Breast epithelium (tissue), 4 donors: ENCODE data around the gene PLEKHM3. TPM values are rescaled to one million over a fixed set of nuclear protein-coding genes. Genes with fewer than 3 reads are reported as not detected.

Experiments
- DNase-seq, 2 donors: peaks; one replicate each; pipeline ENCODE4 v3.0.0-alpha.2; 2019; ENCODE audit warnings: low spot score in 2 of 2
- H3K27ac ChIP-seq, 2 donors: fragments of 200-600 bp; sonication (generic) in 1 of 2; one replicate each; pipeline ENCODE4 v1.5.1; 2016 to 2019; ENCODE audit warnings: mild to moderate bottlenecking in 1 of 2
- H3K27me3 ChIP-seq, 2 donors: fragments of 200-600 bp; sonication (generic) in 1 of 2; one replicate each; pipeline versions ENCODE4 v1.5.1 to v1.6.0; 2017 to 2019; ENCODE audit warnings: control low read depth in 1 of 2, mild to moderate bottlenecking in 1 of 2
- H3K36me3 ChIP-seq: fragments of 200-600 bp; one replicate; pipeline ENCODE4 v1.5.1; 2019
- H3K4me1 ChIP-seq, 2 donors: fragments of 200-600 bp; sonication (generic); one replicate each; pipeline ENCODE4 v1.5.1; 2016 to 2019; ENCODE audit warnings: control low read depth in 1 of 2
- H3K4me3 ChIP-seq, 3 donors: fragments of 200-600 bp; sonication (generic); 1 replicate in 2 of 3; 2 replicates in 1 of 3; pipeline ENCODE4 v1.5.1; 2016 to 2019; ENCODE audit warnings: mild to moderate bottlenecking in 3 of 3, moderate library complexity in 2 of 3
- H3K9me3 ChIP-seq, 2 donors: fragments of 200-600 bp; sonication (generic) in 1 of 2; one replicate each; pipeline ENCODE4 v1.5.1; 2016 to 2019; ENCODE audit warnings: control low read depth in 1 of 2
- CTCF ChIP-seq, 3 donors: fragments of 450-650 bp; IDR thresholded peaks; one replicate each; pipeline ENCODE4 v1.5.1; 2016 to 2017; ENCODE audit warnings: antibody characterized with exemption in 3 of 3, mild to moderate bottlenecking in 3 of 3, moderate library complexity in 3 of 3
- POLR2A ChIP-seq: fragments of 450-650 bp; IDR thresholded peaks from one replicate; pipeline ENCODE4 v1.6.1; 2016; ENCODE audit warnings: antibody characterized with exemption, mild to moderate bottlenecking, moderate library complexity
- POLR2AphosphoS5 ChIP-seq, 3 donors: sonication (generic); formaldehyde crosslinking; IDR thresholded peaks; one replicate each; pipeline ENCODE4 v1.6.1; 2017; ENCODE audit warnings: antibody characterized with exemption in 3 of 3
- intact Hi-C: fragments of 100-400 bp; cut with DNase I; formaldehyde crosslinking; loops from one replicate; pipeline ENCODE4 v1.15.1; 2023; ENCODE audit warnings: low total_unique reads
- total RNA-seq, 3 donors: library from RNA; depleted of rRNA; stranded (reverse); fragments of >200 nt; gene quantifications; one replicate each; pipeline ENCODE4 v1.1.0, GENCODE V29; 2016

PLEKHM3 gene
- total RNA-seq, 3 donors from 2014 or later: 24.3 to 35.0 (median 29.0) TPM

- TF ChIP-seq CTCF (IDR thresholded peaks at IDR 0.05): no peak
- TF ChIP-seq POLR2A: no peak
- TF ChIP-seq POLR2AphosphoS5 (IDR thresholded peaks at IDR 0.05): no peak
- no peaks in the 10 kb centered on the region for H3K36me3 ChIP-seq
- no peak overlapping the region for H3K27ac ChIP-seq
- intact Hi-C loops: loop anchor here (5.0 kb wide), 1 partner anchor 409 kb away; no protein-coding TSS in a partner anchor
- no peak for DNase-seq
- no peaks in the 10 kb centered on the region for H3K9me3 ChIP-seq
- no peaks in the 10 kb centered on the region for H3K27me3 ChIP-seq
- no peak overlapping the region for H3K4me3 ChIP-seq
- H3K4me1 ChIP-seq: no peaks in the 10 kb centered on the region
Observed at GRCh38 chr2:207835805-207836204, 189.5 kb downstream of the PLEKHM3 start.

- Histone ChIP-seq H3K4me3 (no peak overlapping the region), H3K4me1 (no peaks in the 10 kb centered on the region), H3K27ac (no peak overlapping the region), H3K27me3 (no peaks in the 10 kb centered on the region), H3K36me3 (no peaks in the 10 kb centered on the region), H3K9me3 (no peaks in the 10 kb centered on the region)
- DNase-seq: no peak
- intact Hi-C loops: no loop called here
- TF ChIP-seq POLR2A (no peak), CTCF (IDR thresholded peaks at IDR 0.05) (no peak), POLR2AphosphoS5 (IDR thresholded peaks at IDR 0.05) (no peak)
Observed at GRCh38 chr2:207833251-207833751, 192.0 kb downstream of the PLEKHM3 start.

- no peaks in the 10 kb centered on the region for H3K9me3 ChIP-seq
- no peak overlapping the region for H3K4me3 ChIP-seq
- no peaks in the 10 kb centered on the region for H3K27me3 ChIP-seq
- TF ChIP-seq POLR2A (no peak), CTCF (IDR thresholded peaks at IDR 0.05) (no peak), POLR2AphosphoS5 (IDR thresholded peaks at IDR 0.05) (no peak)
- intact Hi-C loops: no loop called here
- H3K27ac ChIP-seq: no peak overlapping the region
- no peaks in the 10 kb centered on the region for H3K36me3 ChIP-seq
- no peak for DNase-seq
- no peaks in the 10 kb centered on the region for H3K4me1 ChIP-seq
Observed at GRCh38 chr2:207831584-207832248, 193.6 kb downstream of the PLEKHM3 start.

GRCh38 chr2:207830778-207831438 is 194.4 kb downstream of the PLEKHM3 start:
- no peaks in the 10 kb centered on the region for H3K27me3 ChIP-seq
- H3K27ac ChIP-seq: no peak overlapping the region
- no peaks in the 10 kb centered on the region for H3K9me3 ChIP-seq
- no peak overlapping the region for H3K4me3 ChIP-seq
- TF ChIP-seq POLR2AphosphoS5 (IDR thresholded peaks at IDR 0.05) (no peak), CTCF (IDR thresholded peaks at IDR 0.05) (no peak), POLR2A (no peak)
- no peaks in the 10 kb centered on the region for H3K4me1 ChIP-seq
- no peaks in the 10 kb centered on the region for H3K36me3 ChIP-seq
- intact Hi-C loops: no loop called here
- no peak for DNase-seq

- no peak for TF ChIP-seq POLR2A
- no peak for TF ChIP-seq CTCF (IDR thresholded peaks at IDR 0.05)
- no peak for TF ChIP-seq POLR2AphosphoS5 (IDR thresholded peaks at IDR 0.05)
- H3K27ac ChIP-seq: no peak overlapping the region
- H3K4me3 ChIP-seq: no peak overlapping the region
- no peaks in the 10 kb centered on the region for H3K36me3 ChIP-seq
- H3K9me3 ChIP-seq: no peaks in the 10 kb centered on the region
- H3K4me1 ChIP-seq: no peaks in the 10 kb centered on the region
- intact Hi-C loops: no loop called here
- DNase-seq: no peak
- H3K27me3 ChIP-seq: no peaks in the 10 kb centered on the region
Observed at GRCh38 chr2:207828361-207829057, 196.8 kb downstream of the PLEKHM3 start.
